Choroid plexus epithelial cell (primary cell): ENCODE data around the gene OR52B4.
A peak's percentile ranks its signal among the peaks of the same experiment; 100 is the strongest.
"Not testable (repeated sequence)": the region's sequence is repeated elsewhere in the genome, so short reads cannot be mapped to it uniquely, and the experiment has no call there.

Experiments
- DNase-seq: peaks from one replicate; pipeline ENCODE4 v3.0.0-alpha.2; 2010; ENCODE audit warnings: low read depth
- H3K4me3 ChIP-seq: 2 replicates; pipeline ENCODE4 v1.5.1; 2011; ENCODE audit warnings: low read depth, mild to moderate bottlenecking, control low read depth, low read length, moderate library complexity
- CTCF ChIP-seq: conservative IDR thresholded peaks from 2 replicates; pipeline ENCODE4 v1.5.1; 2011; ENCODE audit warnings: low read depth, mild to moderate bottlenecking, control low read depth, inconsistent platforms, low read length, moderate library complexity

The OR52B4 gene

DNA sequence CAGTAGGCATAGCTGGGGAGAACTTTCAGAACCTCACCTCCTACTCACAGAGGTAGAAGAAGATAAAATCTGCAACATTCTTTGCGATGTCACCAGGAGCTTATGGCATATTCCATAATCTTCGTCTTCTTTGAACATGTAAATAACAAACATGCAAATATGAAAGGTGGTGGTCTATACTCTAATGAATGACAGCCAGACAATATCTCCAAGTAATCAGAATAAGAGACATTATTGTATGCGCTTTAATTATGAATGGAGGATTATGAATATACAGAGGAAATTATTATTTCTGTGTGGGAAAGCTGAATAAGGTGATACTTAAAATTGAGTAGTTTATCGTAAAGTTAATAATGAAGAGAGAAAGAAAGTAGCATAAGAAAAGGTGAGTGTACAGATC is at the start of gene OR52B4:
TSS of gene OR52B4 (minus strand) at position 101 of the 400 bp plus-strand sequence. CDS start at position 10, 91 bp downstream.
- TF ChIP-seq CTCF: no peak
- DNase-seq: no peak
- H3K4me3 ChIP-seq: no peak within 1 kb of the TSS

DNA sequence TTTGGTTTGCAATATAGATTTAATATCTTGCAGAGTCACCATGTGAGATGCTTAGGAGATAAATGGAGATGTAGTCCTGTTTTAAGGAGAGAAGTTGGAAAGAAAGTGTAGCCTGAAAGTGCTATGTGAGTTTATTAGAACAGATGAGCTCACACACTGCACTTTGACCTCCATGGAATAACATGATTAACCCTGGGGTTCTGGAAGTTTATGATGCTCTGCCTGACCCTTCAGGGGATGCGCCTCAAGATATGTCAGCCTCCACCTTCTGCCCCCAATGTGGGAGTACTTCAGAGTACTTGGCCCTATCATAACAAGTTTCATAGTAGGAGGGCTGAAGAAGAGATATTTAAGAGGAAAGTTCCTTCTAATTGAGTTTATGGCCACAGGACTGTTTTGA is 48.6 kb upstream of the OR52B4 start:
- H3K4me3 ChIP-seq: no peak overlapping the region
- no peak for TF ChIP-seq CTCF
- no peak for DNase-seq

DNA sequence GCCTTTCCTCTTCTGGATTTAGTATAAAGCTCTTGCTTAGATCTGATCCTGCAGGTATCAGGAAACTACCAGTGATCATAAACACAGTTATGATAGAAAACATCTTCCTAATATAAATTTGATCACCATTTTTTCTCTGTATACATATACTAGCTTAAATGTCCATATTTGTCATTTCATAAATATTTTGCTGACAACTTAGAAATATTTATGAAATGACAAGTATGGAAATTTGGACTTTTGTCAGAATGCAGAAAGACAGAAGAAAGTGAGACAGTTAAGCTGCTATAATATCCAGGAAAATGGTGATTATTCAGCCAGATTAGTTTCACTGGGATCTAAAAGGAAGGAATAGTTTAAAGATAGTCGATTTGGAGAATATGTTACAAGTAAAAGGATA is 48.1 kb upstream of the OR52B4 start:
- H3K4me3 ChIP-seq: no peak overlapping the region
- TF ChIP-seq CTCF: no peak
- no peak for DNase-seq

- not testable (repeated sequence) for DNase-seq, H3K4me3 ChIP-seq
Observed at GRCh38 chr11:4406206-4406605, 38.0 kb upstream of the OR52B4 start.

- peak overlapping the region; percentile 76 for H3K4me3 ChIP-seq
- no peak for DNase-seq
- no peak for TF ChIP-seq CTCF
Observed at GRCh38 chr11:4393858-4394223, 25.7 kb upstream of the OR52B4 start.

DNA sequence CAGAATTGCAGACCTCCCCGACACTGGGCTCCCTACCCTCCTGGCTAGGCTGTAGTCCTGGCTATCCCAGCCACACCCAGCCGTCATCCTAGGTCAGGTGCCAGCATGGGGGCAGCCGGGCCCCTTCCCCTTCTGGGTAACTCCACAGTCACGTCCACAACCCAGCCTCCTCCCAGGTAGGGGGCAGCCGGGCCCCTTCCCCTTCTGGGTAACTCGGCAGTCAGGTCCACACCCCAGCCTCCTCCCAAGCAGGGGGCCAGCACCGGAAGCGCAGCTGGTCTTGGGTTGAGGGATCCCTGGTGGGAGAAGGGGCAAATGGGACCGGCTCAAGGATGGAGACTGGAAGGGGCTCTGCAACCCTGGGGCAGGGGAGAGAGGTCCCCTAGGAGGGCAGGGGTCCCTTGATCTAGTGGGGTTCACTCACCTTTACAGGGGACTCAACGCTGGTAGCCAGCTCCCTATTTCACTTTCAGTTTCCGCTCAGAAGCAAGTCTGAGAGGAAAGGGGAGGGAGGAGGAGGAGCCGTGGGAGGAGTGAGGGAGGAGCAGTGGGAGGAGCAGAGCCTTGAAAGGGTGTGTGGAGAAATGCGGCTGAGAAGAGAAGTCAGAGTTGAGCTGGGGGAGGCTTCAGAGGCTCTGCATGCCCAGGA is 25.1 kb upstream of the OR52B4 start, which contains the start of gene TRIM21:
TSS of gene TRIM21 (minus strand) at position 494 of the 649 bp plus-strand sequence. CDS start 3,293 bp downstream, outside the sequence.
- H3K4me3 ChIP-seq: peak within 1 kb of the TSS; percentile 76
- no peak for TF ChIP-seq CTCF

DNA sequence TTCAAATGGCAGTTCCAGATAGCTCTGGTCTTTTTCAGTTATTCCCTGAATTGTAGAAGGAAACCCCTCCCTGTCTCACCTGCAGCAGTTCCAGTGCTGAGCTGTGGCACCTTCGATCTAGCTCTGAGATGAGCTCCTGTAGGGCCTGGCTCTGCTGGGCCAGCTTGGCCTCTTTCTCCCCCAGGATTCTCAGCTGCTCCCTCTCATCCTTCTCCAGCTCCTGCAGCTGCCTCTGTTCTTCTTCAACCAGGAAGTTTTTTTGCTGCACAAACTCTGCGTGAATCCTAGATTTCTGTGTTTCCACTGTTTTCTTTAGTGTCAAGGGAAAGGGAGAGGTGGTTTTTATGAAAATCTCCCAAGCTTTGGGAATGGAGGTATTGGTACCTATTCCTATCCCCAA is 20.0 kb upstream of the OR52B4 start:
- no peak for TF ChIP-seq CTCF
- H3K4me3 ChIP-seq: no peak overlapping the region
- no peak for DNase-seq

More for the DNA sequence above, 25.1 kb upstream of the OR52B4 start, which contains the start of gene TRIM21:
- peak; percentile 90 for DNase-seq
